Stimulated activated CD8-positive, alpha-beta memory T cell treated with anti-CD3 and anti-CD28 coated beads, Interleukin-4, amount 100 ng/mL, for 4 hours (primary cell): ENCODE results near the gene ABLIM1.

Experiments used
- DNase-seq, 2 donors: peaks; one replicate each; pipeline ENCODE4 v3.0.0-alpha.2; 2020; ENCODE audit warnings: low read depth in 2 of 2, low spot score in 1 of 2

Gene ABLIM1

DNA sequence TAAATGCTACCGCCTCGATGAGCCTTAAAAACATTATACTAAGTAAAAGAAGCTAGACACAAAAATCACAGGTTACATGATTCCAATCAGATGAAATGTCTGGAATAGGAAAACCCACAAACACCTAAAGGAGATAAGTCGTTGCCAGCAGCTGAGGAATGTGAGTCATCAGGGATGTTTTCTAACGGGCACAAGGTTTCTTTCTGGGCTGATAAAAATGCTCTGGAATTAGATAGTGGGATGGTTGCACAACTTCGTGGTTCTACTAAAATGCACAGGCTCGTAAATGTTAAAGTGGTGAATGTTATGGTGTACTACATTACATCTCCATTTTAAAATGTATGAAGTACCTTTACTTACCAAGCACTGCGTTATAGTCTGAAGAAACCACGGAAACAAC is 9.7 kb downstream of the ABLIM1 start:
- no peak for DNase-seq

DNA sequence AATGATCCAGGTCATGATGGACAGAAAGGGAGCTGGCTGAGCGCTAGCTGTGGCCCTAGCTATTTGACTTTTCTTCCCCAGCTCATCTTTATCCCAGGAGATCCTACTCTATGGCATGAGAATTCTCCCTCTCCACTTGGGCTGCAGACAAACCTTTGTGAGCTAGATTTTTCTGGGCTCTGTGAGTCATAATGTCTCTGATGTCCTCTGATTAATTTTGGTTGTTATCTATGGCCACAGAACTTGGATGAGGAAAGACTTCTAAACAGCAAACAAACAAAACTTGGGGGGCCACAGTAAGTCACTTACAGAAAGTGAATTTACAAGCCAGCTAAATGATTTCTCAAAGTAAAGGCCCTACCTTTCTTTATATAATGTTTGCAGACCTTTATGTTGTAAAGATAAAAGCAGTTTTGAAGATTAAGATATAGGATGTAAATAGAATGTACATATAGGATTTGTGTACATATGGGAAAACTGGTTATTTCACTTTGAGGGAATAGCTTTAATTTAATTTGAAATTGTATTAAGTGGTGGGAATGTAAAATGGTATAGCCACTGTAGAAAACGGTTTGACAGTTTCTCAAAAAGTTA is 10.4 kb downstream of the ABLIM1 start:
- DNase-seq = no peak

DNA sequence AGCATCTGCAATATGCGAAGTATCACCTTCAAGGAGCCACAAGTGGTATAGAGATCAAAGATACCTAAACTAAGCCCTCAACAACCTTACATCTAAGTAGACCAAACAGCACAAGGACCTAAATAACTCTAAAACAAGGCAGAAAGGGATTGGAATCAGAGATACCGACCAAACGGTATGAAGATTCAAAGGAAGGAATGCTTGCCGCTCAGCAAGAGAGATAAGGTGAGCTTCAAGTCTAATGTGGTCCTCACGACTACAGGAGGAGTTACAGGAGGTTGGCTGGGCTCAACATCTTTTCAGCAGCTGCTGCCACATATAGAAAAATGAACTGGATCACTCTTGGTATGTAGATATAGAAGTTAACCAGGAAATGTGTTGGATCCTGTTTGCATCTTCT is 11.6 kb downstream of the ABLIM1 start:
- DNase-seq = no peak

DNA sequence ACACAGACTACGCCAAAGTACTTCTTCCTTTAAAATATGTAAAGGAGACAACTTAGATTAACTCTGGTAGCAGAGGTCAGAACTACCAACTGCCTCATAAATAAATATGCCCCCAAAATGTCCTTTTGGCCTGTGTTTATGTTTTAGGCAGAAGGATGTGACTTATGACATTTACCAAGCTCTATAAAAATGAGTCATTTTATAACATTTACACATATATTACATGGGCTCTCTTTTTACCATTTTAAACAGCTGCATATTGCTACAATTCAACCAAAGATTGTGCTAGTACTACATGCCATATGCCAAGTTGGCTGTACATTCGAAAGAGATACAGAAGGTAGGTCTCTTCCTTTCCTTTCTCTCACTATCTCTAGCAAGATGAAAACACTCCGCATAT is 12.4 kb downstream of the ABLIM1 start:
- DNase-seq = no peak

DNA sequence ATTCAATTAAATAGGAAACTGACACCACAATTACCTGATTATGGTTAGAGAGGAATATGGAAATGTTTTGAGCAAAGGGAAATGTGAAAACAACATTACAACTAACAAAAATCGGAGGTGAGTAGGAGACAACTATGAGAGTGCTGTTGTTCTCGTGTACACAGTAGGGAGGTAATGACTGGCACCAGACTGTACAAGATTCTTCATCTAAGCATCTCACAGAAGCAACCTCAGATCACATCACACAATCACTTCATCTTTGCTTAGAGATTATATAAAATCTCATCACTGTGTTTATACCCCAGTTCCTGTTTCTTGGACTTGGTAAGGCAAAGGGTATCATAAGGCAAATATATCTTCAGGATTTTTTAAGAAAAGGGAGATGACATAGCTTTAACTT is 14.9 kb downstream of the ABLIM1 start:
- DNase-seq = no peak

DNA sequence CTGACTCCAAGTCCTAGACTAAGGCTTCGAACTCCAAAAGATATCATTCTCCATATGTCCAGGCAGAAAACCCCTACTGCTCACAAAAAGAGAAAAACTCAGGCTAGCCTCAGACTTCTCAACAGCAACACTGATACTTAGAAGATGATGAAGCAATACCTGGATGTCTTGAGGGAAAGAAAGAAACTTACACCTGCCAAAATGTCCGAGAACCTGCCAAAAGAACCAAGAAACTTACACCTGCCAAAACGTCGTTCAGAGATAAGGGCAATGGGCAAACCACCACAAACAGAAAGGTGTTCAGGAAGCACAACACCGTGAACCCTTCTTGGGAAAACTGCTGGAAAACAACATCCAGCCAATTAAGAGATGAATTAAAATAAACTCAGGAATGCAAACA is 15.3 kb downstream of the ABLIM1 start:
- no peak for DNase-seq

DNA sequence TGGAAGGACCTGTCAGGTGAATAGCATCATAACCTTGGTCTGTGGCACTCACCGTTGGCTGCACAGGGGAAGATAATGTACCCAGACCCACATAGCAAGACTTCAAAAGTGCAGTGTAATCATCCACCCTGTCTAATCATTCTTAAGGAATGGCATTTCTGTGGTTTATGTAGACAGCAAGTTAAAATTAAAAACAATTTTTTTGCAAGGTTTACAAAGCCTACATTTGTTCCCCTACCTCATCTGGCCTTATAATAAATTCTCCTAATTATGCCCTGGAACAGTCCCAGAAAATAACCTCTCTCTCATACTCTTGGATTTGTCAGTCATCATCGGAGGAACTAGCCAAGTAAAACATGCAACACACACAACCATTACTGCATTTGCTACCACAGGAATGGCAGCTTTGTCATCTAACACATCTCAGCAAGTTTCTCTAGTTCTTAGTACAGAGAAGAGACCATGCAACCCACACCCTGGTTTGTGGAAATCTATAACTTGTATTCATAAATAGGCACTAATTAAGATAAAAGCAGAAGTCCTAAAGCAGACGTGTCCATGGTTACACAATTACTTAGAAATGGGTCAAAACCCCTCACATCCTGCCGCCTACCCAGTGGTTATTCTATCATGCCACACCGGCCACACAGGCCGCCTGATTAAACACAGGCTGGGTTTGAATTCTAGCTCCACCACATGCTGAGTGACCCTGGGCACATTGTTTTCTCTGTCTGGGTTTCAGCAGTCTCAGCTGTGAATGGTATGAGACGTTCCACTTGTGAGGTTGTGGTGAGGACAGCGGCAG is 19.1 kb downstream of the ABLIM1 start:
- DNase-seq = no peak

DNA sequence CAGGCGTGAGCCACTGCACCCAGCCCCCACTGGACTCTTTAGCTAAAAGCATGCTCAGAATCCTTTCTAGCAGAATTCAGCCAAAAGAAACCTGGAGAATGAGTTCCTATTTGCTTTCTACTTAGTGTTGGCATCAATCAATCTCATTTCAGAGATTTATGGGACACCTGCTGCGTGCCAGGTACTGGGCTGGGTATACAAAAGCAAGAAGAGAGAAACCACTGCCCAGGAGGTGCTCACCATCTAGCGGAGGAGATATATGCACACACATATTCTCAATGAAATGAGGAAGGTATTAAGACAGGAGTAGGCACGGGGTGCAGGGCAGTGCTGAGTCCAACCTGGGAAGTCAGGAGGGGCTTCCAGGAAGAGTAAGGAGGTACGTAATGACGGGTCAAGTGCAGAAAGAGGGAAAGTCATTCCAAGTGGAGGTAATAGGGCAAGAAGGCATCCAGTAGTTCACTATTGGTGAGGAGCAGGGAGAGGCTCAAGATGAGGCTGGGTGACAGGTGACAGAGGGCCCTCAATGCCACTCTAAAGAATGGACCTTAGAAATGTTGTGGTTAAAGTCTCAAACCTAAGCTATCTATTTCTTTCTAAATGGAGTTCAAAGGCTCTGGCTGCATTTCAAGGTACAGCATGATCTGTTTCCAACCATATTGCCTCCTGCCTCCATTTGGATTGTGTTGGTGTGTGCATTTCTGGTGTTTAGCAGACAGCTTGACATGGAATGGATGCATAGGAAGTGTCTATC is 22.1 kb downstream of the ABLIM1 start:
- no peak for DNase-seq

DNA sequence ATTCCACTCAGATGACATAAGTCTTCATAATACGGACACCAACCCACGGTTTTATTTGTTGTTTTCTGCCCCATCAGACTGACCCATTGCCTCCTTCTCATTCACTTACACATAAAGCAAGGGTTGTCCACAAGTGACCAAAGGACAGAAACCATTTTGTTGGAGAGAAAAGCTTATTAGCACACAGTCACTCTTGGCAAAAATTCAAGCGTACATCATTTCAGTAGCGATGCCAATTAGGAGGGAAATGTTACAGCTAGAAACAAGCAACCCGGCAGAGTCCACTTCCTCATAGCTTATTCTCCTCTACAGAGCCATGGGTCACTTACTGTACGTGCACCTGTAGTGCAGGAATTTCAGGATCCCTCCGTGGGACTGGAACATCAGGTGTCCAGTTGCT is 23.0 kb downstream of the ABLIM1 start:
- no peak for DNase-seq

DNA sequence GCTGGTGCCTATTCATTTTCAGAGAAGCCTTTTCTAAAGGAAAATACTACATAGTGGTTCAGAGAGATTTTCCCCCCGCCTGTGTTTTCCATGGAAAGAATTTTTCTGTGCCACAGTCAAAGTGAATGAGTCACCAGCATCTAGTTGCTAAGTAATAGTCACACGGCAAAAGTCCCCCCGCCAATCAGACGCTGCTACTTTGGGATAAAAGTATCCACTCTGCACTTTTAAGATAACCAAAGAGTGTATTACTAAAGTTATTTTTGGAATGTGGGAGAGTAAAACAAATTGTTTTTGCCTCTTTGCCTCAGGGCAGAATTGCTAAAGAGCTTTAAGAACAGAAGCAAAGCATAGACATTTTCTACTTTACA is 23.5 kb downstream of the ABLIM1 start:
- no peak for DNase-seq

DNA sequence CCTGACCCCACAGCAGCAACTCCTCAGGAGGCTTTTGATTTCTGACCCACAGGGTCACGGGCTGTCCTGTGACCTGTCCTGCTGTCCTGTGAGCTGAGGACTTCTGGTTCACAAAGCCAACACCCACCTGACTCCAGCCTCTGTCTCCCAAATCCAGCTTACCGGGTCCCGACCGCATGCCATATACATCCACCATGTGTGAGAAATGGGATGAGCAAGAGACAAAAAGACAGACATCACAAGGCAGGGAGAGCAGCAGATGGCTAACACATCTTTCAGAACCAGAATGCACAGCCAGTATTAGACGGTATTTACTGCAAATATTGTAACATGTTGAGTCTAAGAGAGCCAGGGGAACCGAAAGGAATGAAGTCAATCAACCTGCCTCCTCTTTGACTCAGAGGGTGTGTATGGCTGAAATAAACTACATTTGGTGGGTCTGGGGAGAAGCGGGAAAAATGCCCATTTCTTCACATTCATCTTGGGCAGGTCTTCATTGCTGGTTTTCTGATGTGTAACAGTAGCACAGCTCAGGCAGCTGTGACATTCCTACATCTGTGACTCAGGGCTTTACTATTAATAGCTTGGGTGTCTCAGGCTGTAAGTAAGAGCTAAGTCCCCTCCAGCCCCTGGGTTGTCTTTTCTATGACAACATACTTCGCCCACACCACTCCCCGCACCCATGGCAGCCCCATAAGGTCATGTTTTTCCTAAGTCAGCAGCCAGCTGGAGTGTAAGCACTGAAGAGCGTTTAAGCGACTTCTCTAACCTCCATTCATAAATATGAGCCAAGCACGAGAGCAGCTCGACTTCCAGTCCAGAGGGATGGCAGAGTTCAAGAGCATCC is 25.0 kb downstream of the ABLIM1 start:
- no peak for DNase-seq

DNA sequence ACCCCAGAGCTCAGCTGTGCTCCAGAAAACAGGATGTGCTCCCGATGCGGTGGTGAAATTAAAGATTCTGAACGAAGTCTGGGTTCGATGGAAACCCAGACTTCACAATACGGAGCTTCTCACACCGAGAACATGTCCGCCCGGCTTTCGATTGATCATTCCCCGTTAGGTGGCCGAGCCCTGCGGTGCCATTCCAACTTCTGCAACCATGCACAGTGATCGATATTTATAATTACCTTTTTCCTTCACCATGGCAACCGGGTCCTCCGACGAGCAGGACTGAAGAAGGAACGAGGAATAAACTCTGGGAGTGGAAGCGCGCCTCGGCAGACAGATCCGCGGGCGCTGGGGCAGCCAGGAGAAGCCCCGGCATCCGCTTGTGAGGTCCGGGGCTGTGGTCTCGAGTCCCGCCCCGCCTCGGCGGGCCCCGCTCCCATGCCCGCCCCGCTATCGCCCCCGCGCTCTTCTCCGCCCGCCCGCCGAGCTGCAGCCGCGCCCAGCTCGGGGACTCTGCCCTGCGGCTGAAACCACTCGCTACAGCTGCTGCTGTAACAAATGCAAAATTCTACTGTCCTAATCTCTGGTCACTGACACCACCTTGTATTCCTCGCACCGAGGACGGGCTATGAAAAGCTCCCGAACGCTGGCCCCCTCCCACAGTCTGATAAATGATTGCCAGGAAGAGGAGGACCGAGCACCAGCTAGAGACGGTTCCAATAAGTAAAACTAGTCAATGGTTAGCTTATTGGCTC is 26.2 kb downstream of the ABLIM1 start:
- DNase-seq = no peak

DNA sequence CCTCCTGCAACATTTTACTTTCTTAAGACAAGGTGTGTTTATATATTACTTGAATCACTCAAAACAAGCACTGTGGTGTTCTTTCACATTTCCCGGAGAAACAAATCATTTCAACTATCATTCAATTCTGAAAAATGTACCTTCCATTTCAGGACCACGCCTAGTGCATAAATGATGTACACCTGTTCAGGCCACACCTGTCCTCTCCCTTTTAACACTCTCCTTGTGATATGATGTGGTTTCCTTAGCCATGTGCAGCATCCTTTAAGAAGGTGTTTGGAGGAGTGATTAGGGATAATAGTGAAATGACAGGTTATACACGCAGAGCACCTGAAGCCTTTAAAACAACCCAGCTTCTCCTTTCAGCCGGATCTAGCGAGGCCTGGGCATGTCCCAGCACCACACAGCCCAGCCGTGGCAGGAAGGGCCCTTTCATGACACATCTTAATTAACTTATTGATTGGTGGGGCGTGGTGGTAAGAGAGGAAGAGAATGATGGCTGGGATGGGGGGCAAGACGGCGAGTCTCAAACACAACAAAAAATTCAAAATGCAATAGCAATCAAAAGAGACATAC is 26.9 kb downstream of the ABLIM1 start:
- DNase-seq = no peak

DNA sequence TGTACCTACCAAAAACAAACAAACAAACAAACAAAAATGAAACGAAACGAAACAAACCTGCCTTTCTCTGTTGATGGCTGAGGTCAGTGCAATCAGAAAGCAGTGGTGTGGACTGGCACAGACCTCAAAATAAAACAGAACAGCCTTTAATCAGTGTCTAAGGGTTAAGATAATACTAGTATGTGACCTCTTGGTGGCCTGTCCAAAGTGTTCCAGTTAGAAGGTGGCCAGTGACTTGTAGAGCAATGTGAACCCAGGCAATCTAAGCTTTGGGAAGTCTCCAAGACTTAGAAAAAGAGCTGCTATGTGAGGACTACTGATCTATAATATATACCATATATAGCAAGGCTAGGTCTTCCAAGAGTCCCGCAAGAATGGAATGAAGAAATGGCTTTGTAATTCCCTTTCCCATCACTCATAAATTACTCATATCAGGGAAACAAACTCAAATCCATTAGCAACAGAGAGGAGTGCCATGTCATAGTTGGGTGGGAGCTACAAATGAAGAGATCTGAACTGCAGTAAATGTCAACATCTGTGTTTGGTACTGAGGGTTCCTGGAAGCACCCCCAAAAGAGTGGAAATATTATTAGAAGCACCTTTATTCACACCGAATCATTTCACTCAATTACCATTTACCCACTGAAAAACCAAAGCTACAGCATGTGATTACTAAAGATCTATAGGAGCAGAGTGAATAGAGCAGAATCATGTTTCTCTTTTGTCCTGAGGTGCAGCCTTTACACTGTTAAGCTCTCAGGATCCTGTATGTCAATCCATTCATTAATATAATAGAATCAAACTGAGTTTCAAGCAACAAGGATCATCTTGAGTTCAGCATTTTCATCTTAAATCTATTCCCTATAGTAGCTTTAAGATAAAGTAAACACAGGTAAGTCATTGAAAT is 28.0 kb downstream of the ABLIM1 start:
- DNase-seq = no peak

DNA sequence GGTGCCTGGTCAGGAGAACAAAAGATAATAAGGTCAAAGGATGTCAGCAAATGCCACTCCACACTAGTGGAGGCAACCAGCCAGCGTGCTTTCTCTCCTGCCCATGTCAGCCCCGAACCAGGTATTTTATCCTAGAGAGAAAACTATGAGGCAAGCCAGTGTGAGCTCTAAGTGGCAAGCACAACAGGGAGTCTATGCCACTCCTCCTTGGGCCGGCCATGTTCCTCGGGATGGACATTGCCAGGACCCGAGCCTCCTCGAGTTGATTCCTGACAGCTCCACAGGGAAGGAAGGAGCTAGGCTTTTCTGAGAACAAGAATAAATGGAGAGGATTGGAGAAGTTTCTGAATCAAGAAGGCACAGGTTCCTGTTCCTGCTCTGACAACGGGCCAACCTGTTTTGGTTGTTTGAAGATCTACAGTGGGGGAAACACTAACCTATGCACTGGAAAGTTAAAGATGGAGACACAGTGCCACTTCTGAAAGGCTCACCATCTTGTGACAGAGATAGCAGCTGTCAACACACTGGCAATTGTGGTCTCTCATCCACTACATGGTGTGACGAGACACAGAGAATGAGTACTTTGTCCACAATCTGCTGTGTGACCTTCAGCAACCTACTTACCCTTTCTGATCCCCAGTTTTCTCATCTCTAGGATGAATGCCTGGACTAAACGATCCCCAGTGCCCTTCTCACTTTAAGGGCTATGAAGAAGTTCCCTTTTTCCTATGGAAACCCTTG is 28.8 kb downstream of the ABLIM1 start:
- DNase-seq = no peak

DNA sequence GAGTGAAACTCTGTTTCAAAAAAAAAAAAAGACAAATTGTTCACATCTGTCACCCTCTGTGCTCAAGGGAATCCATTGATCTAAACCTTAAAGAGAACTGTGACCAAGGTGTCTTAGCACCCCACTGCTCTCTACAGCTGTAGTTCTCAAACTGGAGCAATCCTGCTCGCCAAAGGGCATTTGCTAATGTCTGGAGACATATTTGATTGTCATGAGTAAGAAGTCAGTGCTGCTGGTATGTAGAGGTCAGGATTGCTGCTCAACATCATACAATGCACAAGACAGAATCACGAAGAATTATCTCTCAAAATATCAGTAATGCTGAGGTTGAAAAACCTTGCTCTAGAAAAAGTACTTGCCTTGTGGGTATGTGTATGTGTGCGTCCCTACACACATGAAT is 30.0 kb downstream of the ABLIM1 start:
- DNase-seq = no peak

DNA sequence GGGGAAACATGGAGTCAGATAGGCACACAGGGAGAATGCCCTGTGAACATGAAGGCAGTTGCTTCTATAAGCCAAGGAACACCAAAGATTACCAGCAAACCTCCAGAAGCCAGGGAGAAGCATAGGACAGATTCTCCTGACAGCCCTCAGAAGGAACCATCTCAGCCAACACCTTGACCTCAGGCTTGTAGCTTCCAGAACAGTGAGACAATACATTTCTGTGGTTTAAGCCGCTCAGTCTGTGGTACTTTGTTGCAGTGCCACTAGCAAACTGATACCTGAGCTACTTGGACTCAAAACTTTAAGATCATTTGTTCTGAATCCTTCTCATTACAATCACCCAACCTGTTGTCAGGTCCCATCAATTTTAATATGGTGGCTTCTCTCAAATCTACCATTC is 31.2 kb downstream of the ABLIM1 start:
- no peak for DNase-seq

DNA sequence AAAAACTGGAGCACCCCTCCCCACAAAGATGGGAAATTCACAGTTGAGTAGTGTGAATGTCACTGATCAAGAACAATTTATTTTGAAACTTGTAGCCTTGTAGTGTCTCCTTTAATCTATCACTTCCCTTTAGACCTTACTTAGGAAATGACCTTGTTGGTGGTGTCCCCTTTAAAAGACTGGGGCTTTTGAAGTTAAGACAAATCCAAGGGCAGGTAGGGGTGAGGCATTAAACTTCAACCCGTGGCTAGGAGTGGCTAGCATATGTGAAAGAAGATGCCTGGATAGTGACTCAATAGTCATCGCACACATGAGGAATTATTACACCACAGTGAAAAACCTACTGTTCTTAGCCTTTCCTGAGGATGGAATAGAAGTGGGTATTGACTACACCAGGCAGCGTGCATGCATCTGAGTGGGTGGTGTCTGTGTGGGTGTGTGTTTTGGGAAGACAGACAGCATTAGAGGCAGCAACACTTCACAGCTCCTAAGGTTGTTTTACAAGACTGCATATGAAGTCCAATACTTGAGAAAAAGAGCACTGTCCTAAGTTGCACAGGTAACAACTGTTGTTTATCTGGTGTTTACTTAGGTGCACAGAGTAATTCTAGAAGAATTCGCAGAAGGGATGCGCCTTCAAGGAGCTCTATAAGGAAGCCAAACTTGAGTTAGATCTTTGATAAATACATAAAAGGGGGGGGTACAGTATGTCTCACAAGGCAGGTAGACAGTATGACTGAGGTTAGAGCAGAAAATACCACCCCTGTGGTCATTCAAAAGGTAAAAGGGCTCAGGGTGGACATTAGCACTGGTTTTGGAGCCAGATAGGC is 32.9 kb downstream of the ABLIM1 start:
- no peak for DNase-seq
